AG04450 (cell line): ENCODE measurements around the gene ZNF506. TPM values are rescaled to one million over a fixed set of nuclear protein-coding genes. Genes with fewer than 3 reads are reported as not detected.

Experiments
- CTCF ChIA-PET: fragments of 300-600, 350-600 bp; formaldehyde crosslinking; extraction: SDS; loops from one replicate; lab custom pipeline; 2022; ENCODE audit warnings: antibody characterized with exemption, inconsistent platforms; lab: Charles Lee
- POLR2A ChIA-PET: fragments of 350-600 bp; formaldehyde crosslinking; extraction: SDS; loops from one replicate; lab custom pipeline; 2021; ENCODE audit warnings: antibody characterized with exemption, inconsistent platforms; lab: Yijun Ruan, JAX
- DNase-seq: peaks from one replicate; pipeline ENCODE4 v3.0.0-alpha.2; 2011; ENCODE audit warnings: low read depth, low spot score
- H3K27ac ChIP-seq: one replicate; pipeline ENCODE4 v1.5.1; 2012; ENCODE audit warnings: low read depth, low read length, control low read depth
- H3K27me3 ChIP-seq: one replicate; pipeline ENCODE4 v1.6.0; 2012; ENCODE audit warnings: low read length; ENCODE audit not compliant: control insufficient read depth, insufficient read depth
- H3K4me3 ChIP-seq: 2 replicates; pipeline ENCODE4 v1.5.1; 2011; ENCODE audit warnings: mild to moderate bottlenecking, low read depth, low read length, control low read depth
- H3K9me3 ChIP-seq: 2 replicates; pipeline ENCODE4 v1.5.1; 2012; ENCODE audit warnings: low read length; ENCODE audit not compliant: control insufficient read depth, insufficient read depth
- polyA plus RNA-seq: library from polyadenylated mRNA; depleted of rRNA; stranded (reverse); fragments of >200 nt; gene quantifications from 2 replicates; pipeline ENCODE4 v1.2.3, GENCODE V29; 2011
- TF ChIP-seq, protein P1 (sequence below): IDR thresholded peaks from 2 replicates; pipeline ENCODE4 v1.5.1; 2011; ENCODE audit warnings: low read depth, low read length, control low read depth, inconsistent platforms

The ZNF506 gene
- polyA plus RNA-seq, 1 experiment, result 14.2 TPM

DNA sequence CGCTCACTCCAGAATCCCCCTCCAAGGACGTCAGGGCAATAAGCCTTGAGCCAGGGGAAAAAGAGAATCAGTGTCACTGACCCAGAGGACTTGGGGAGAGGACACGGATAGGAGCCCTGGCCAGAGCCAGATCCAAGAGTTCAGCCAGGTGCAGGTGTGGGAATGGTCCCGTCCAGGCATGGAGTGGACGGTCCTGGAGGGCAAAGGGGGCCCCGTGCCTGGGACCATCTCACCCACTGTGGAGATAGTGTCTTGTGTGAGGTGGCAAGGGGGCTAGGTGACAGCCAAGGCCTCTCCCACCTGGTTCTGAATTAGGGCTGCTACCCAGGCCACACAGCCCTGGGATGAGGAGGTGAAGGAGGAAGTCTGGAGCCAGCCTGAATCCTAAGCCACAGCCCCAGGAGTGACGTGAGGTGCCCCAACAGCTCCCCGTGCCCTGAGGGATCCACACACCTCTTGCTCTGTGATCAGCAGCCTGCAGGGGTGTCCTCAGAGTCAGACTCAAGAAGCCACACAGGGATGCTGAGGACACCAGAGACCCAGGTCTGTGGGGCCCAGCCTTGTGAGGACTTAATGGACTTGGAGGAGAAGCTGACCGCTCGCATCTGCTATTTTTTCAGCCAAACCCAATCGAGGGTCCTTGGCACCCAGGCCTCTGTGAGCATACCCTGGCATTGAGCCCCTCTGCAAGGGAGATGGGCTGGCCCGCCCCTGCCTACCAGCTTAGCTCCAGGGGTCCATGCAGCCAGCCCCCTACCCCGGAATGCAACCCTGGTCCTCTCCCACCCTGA is 72.2 kb downstream of the ZNF506 start:
- POLR2A ChIA-PET, result no interaction called here
- peaks cover 92% of the 10 kb centered on the region for H3K9me3 ChIP-seq

DNA sequence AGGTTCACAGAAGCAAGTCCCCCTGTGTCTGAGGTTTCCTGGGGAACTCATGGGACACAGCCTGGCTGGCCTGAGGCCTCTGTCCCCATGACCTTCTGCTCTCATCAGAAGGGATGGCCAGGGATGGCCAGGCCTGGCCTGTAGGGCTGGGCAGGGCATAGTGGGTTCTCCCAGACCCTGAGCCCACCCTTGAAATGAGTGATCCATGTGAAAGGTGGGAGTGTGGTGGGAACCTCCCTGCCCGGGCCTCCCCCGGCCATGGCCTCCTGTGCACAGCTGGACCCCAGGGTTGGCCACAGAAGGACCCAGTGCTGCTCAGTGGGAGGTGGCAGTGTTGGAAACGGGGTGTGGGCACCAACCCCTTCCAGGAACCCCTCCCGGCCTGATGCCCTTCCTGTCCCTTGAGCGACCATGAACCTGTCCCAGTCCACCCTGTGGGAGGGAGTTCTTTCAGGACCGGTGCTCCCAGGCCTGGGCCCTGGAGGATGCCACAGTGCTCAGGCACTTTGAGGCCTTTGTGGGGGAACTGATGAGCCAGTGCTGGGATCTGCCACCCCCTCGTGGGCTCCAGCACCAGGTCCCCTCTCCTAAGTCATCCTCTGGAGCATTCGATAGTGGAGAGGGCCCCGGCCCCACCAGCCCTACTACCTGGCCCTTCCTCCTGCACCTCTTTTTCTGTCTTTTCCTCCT is 73.2 kb downstream of the ZNF506 start:
- H3K4me3 ChIP-seq, result no peak overlapping the region
- no peaks in the 10 kb centered on the region for H3K27me3 ChIP-seq
- ChIA-PET CTCF (no interaction called here), POLR2A (no interaction called here)
- no peak overlapping the region for H3K27ac ChIP-seq
- TF ChIP-seq, protein P1, sequence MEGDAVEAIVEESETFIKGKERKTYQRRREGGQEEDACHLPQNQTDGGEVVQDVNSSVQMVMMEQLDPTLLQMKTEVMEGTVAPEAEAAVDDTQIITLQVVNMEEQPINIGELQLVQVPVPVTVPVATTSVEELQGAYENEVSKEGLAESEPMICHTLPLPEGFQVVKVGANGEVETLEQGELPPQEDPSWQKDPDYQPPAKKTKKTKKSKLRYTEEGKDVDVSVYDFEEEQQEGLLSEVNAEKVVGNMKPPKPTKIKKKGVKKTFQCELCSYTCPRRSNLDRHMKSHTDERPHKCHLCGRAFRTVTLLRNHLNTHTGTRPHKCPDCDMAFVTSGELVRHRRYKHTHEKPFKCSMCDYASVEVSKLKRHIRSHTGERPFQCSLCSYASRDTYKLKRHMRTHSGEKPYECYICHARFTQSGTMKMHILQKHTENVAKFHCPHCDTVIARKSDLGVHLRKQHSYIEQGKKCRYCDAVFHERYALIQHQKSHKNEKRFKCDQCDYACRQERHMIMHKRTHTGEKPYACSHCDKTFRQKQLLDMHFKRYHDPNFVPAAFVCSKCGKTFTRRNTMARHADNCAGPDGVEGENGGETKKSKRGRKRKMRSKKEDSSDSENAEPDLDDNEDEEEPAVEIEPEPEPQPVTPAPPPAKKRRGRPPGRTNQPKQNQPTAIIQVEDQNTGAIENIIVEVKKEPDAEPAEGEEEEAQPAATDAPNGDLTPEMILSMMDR, result no peak
- H3K9me3 ChIP-seq, result peaks cover 91% of the 10 kb centered on the region
- DNase-seq, result no peak

More for the DNA sequence above, 72.2 kb downstream of the ZNF506 start:
- no peak for DNase-seq
- Histone ChIP-seq H3K27me3 (no peaks in the 10 kb centered on the region), H3K27ac (no peak overlapping the region), H3K4me3 (no peak overlapping the region)
- CTCF ChIA-PET, result no interaction called here
- TF ChIP-seq, protein P1, result no peak

DNA sequence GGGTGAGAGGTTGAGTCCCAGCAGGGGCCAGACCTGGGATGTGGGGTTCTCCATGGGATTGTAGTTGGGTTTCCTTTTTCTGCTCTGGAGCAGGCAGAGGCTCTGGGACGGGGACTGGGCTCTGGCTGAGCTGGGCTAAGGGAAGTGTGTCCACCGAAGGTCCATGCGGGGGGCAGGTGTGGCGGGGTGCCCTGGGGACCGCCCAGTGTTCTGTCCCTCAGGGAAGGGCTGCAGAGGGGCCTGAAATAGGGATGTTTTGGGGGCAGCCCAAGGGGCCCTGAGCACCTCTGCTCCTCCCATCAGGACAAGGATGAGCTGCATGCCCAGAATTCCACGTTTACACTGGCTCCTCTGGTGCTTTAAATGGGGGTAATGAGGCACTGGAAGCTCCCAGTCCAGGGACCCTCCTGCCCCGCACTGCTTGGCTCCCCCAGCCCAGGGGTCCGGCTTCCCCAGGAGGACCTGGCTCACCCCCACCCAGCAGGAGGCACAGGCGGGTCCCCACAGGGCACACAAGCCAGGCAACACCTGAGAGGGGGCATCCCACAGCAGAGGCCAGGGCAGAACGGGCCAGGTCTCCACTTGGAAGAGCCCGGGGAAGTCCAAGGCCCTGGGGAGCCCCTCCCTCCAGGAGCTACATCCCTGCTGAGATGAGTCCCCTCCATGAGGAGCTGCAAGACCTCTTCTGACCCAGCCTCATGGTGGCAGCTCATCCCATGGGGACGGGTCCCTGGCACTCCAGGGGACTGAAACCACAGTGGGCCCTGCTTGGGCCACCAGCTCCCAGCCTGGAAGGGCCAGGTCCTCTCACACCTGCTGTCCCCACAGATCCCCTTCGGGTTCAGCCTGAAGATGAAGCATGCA is 74.0 kb downstream of the ZNF506 start:
- CTCF ChIA-PET, result no interaction called here
- no peaks in the 10 kb centered on the region for H3K27me3 ChIP-seq
- H3K4me3 ChIP-seq, result no peak overlapping the region
- TF ChIP-seq, protein P1, result no peak
- DNase-seq, result no peak
- H3K27ac ChIP-seq, result no peak overlapping the region
- POLR2A ChIA-PET, result no interaction called here
- peaks cover 91% of the 10 kb centered on the region for H3K9me3 ChIP-seq

DNA sequence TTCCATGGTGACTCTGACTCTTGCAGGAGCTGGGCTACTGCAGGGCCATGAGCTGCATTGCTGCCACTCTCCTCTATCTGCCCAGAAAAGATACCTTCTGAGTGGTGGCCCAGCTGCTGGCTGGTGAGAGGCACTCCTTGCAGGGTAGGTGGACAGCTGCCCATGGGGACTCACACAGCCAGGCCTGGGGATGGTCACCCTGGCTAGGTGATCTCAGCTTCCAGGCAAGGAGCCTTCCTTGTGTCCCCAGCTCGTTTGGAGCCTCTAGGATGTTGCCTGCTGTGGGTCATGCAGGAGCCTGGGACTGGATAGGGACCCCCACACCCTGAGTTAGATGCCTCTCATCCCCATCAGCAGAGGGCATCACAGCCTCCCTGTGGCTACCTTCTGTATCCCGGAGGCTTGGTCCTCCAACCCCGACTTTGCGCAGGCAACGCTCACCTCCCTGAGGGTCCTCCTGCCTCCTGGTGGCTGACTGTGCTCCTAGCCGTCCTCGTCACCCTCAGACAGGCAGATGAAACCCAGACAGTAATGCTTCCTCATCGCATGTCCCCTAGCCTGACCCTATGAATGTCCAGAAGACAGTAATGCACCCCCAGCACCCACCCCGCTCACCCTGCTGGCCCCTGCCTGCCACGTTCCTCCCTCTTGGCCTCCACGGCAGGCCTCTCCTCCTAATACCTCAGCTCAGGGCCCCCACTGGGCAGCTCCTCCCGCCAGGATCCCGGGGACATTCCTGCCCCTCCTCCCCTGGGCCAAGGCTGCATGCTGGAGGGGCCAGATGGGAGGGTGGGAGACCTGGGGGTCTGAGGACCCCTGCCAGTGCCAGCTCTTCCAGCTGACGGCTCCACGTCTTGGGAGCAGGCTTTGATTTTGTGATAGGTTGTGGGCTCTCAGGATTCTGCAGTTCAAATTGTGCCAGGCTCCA is 75.0 kb downstream of the ZNF506 start:
- TF ChIP-seq, protein P1, result no peak
- CTCF ChIA-PET, result no interaction called here
- peaks cover 91% of the 10 kb centered on the region for H3K9me3 ChIP-seq
- POLR2A ChIA-PET, result no interaction called here
- no peak overlapping the region for H3K4me3 ChIP-seq
- no peak overlapping the region for H3K27ac ChIP-seq
- no peak for DNase-seq
- no peaks in the 10 kb centered on the region for H3K27me3 ChIP-seq
